Adrenal gland (tissue), 5 donors: Measurements from ENCODE around the gene LATS1.

Experiments used
- POLR2A ChIP-seq, 2 donors: fragments of 450-650 bp; IDR thresholded peaks; one replicate each; pipeline ENCODE4 v1.6.1; 2017; ENCODE audit warnings: antibody characterized with exemption in 2 of 2, mild to moderate bottlenecking in 2 of 2, moderate library complexity in 1 of 2
- TF ChIP-seq, protein P1 (sequence below), 6 experiments: fragments of 450-650 bp in 4 of 6; fragments of 200-600 bp in 2 of 6; sonication (generic) in 1 of 6; IDR thresholded peaks; 1 replicate in 5 of 6; 2 replicates in 1 of 6; pipeline versions ENCODE4 v1.5.1 to v1.8.0; 2016 to 2021; ENCODE audit warnings: antibody characterized with exemption in 6 of 6, mild to moderate bottlenecking in 2 of 6, moderate library complexity in 1 of 6
- donor health status: DM: no; HTN: no; CAD: no.

DNA sequence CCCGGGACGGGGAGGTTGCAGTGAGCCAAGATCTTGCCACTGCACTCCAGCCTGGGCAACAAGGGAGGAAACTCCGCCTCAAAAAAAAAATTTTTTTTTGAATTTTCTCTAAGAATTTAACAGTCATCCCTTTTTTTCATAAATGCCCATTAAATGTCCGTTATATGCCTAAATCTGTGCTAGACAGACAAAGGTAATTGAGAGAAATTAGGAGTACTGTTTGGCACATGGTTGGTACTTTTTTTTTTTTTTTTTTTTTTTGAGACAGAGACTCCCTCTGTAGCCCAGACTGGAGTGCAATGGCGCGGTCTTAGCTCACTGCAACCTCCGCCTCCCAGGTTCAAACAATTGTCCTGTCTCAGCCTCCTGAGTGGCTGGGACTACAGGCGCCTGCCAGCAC lies 33.3 kb upstream of the LATS1 start:
- TF ChIP-seq, protein P1, sequence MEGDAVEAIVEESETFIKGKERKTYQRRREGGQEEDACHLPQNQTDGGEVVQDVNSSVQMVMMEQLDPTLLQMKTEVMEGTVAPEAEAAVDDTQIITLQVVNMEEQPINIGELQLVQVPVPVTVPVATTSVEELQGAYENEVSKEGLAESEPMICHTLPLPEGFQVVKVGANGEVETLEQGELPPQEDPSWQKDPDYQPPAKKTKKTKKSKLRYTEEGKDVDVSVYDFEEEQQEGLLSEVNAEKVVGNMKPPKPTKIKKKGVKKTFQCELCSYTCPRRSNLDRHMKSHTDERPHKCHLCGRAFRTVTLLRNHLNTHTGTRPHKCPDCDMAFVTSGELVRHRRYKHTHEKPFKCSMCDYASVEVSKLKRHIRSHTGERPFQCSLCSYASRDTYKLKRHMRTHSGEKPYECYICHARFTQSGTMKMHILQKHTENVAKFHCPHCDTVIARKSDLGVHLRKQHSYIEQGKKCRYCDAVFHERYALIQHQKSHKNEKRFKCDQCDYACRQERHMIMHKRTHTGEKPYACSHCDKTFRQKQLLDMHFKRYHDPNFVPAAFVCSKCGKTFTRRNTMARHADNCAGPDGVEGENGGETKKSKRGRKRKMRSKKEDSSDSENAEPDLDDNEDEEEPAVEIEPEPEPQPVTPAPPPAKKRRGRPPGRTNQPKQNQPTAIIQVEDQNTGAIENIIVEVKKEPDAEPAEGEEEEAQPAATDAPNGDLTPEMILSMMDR (IDR thresholded peaks at IDR 0.05), result no peak
- no peak for TF ChIP-seq POLR2A (IDR thresholded peaks at IDR 0.05)
